GM23248 (cell line): ENCODE data around the gene RPS17. TPM values are rescaled to one million over a fixed set of nuclear protein-coding genes. Genes with fewer than 3 reads are reported as not detected.
"Not testable (repeated sequence)": the region's sequence is repeated elsewhere in the genome, so short reads cannot be mapped to it uniquely, and the experiment has no call there.

Source experiments
- DNase-seq: peaks from one replicate; pipeline ENCODE4 v3.0.0-alpha.2; 2015
- H2AFZ ChIP-seq: fragments of 200-600 bp; sonication (generic); 2 replicates; pipeline ENCODE4 v1.6.1; 2016; ENCODE audit warnings: antibody characterized with exemption
- H3F3A ChIP-seq: fragments of 200-600 bp; sonication (generic); 2 replicates; pipeline ENCODE4 v1.6.1; 2016; ENCODE audit warnings: mild to moderate bottlenecking, antibody characterized with exemption, mixed run types; ENCODE audit not compliant: insufficient read depth
- H3K27ac ChIP-seq: fragments of 200-600 bp; sonication (generic); 2 replicates; pipeline ENCODE4 v1.5.1; 2016; ENCODE audit warnings: mild to moderate bottlenecking
- H3K27me3 ChIP-seq: fragments of 200-600 bp; sonication (generic); replicated peaks from 2 replicates; pipeline ENCODE4 v1.6.1; 2016; ENCODE audit warnings: mild to moderate bottlenecking; ENCODE audit not compliant: insufficient read depth
- H3K36me3 ChIP-seq: fragments of 200-600 bp; sonication (generic); 2 replicates; pipeline ENCODE4 v1.6.1; 2016; ENCODE audit warnings: low read depth, mild to moderate bottlenecking
- H3K4me1 ChIP-seq: fragments of 200-600 bp; sonication (generic); 2 replicates; pipeline ENCODE4 v1.6.1; 2016; ENCODE audit warnings: mild to moderate bottlenecking; ENCODE audit not compliant: insufficient read depth
- H3K4me2 ChIP-seq: fragments of 200-600 bp; sonication (generic); one replicate; pipeline ENCODE4 v1.6.1; 2016; ENCODE audit warnings: mild to moderate bottlenecking; ENCODE audit not compliant: unreplicated experiment
- H3K4me3 ChIP-seq: fragments of 200-600 bp; sonication (generic); 2 replicates; pipeline ENCODE4 v1.5.1; 2016; ENCODE audit warnings: mild to moderate bottlenecking
- H3K79me2 ChIP-seq: fragments of 200-600 bp; sonication (generic); 2 replicates; pipeline ENCODE4 v1.6.1; 2016; ENCODE audit warnings: mild to moderate bottlenecking; ENCODE audit not compliant: insufficient read depth
- H3K9ac ChIP-seq: fragments of 200-600 bp; sonication (generic); 2 replicates; pipeline ENCODE4 v1.6.1; 2016; ENCODE audit warnings: mild to moderate bottlenecking
- H3K9me2 ChIP-seq: fragments of 200-600 bp; sonication (generic); 2 replicates; pipeline ENCODE4 v1.6.1; 2016; ENCODE audit warnings: mixed run types, mild to moderate bottlenecking, moderate library complexity; ENCODE audit not compliant: insufficient read depth
- H3K9me3 ChIP-seq: fragments of 200-600 bp; sonication (generic); one replicate; pipeline ENCODE4 v1.6.1; 2017; ENCODE audit warnings: low read depth
- H4K20me1 ChIP-seq: fragments of 200-600 bp; sonication (generic); 2 replicates; pipeline ENCODE4 v1.6.0; 2016; ENCODE audit not compliant: insufficient read depth
- EZH2 ChIP-seq: fragments of 200-600 bp; sonication (generic); IDR thresholded peaks from 2 replicates; pipeline ENCODE4 v1.6.1; 2018; ENCODE audit warnings: antibody characterized with exemption, mild to moderate bottlenecking; ENCODE audit not compliant: insufficient read depth, poor library complexity, severe bottlenecking
- EZH2phosphoT487 ChIP-seq: fragments of 200-600 bp; sonication (generic); IDR thresholded peaks from 2 replicates; pipeline ENCODE4 v1.6.1; 2018; ENCODE audit warnings: antibody characterized with exemption, moderate library complexity, mild to moderate bottlenecking, low read depth; ENCODE audit not compliant: insufficient read depth
- WGBS, 2 experiments: methylation state at CpG; one replicate each; pipeline ENCODE4 v1.1.6; 2015 to 2017; ENCODE audit warnings: low lambda C conversion rate in 2 of 2, low coverage in 1 of 2; ENCODE audit errors: missing lambda C conversion rate in 2 of 2; 5-methylcytosine and 5-hydroxymethylcytosine counted together
- in situ Hi-C: fragments of 300-500 bp; cut with MboI; formaldehyde crosslinking; loops from 2 replicates; pipeline ENCODE4 v1.15.0; 2020
- polyA plus RNA-seq: library from polyadenylated mRNA; unstranded; fragments of >200 nt; fragmentation: Nextera tagmentation; extraction: Ambion mirVana; gene quantifications from 2 replicates; pipeline ENCODE4 v1.2.1, GENCODE V29; 2016
- total RNA-seq: library from RNA; depleted of rRNA; stranded (reverse); fragments of >200 nt; shearing (Covaris generic); gene quantifications from 2 replicates; pipeline ENCODE4 v1.2.3, GENCODE V29; 2014

RPS17 gene
- total and polyA plus RNA-seq, 2 experiments from 2014 or later: 553 to 1,721 TPM

DNA sequence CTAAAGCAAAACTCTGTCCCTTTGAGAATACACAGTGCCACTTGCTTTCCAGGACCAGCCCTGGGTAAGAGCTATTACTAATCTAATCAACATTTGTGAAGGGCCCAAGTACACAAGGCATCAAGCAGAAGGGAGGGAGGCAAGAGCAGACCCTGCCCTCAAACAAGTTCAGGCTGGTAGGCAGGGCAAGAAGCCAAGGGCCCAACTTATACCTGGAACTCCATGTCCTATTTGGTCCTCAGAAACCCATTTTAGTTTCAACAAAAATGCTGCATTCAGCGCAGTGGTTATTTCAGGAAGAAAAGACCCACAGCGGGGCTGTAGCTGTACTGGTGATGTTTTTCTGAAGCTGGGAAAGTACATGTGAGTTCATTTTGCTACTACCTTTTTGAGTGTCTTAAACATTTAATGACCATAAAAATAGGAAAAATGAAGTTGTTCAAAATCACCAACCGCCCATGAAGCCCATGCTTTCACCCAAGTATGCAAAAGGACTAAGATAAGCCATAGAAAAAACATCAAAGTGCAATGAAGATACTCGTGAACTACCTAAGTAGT, 2.8 kb downstream of the RPS17 start:
- Histone ChIP-seq H3K9me3 (no peaks in the 10 kb centered on the region), H3K27me3 (no peaks in the 10 kb centered on the region), H3K9ac (peak overlapping the region; percentile 97), H2AFZ (no peak overlapping the region), H3K4me3 (peak overlapping the region; percentile 94; the same call in 1 of the 2 replicates), H3F3A (peaks cover 56% of the 10 kb centered on the region), H3K79me2 (peaks cover 38% of the 10 kb centered on the region), H3K36me3 (peaks cover 25% of the 10 kb centered on the region), H3K9me2 (no peaks in the 10 kb centered on the region), H4K20me1 (peaks cover 23% of the 10 kb centered on the region; the same call in 1 of the 2 replicates), H3K4me2 (no peak overlapping the region), H3K27ac (peak overlapping the region; percentile 22; the same call in 1 of the 2 replicates), H3K4me1 (peaks cover 19% of the 10 kb centered on the region)
- TF ChIP-seq EZH2 (no peak), EZH2phosphoT487 (no peak)
- in situ Hi-C loops: loop anchor here (25.0 kb wide), 1 partner anchor 475 kb away; the partner anchor contains the start of gene C15orf40
- WGBS, 2 experiments: 70 to 78% methylated on average over 4 of the region's 4 CpGs
- DNase-seq: peak; percentile 2

DNA sequence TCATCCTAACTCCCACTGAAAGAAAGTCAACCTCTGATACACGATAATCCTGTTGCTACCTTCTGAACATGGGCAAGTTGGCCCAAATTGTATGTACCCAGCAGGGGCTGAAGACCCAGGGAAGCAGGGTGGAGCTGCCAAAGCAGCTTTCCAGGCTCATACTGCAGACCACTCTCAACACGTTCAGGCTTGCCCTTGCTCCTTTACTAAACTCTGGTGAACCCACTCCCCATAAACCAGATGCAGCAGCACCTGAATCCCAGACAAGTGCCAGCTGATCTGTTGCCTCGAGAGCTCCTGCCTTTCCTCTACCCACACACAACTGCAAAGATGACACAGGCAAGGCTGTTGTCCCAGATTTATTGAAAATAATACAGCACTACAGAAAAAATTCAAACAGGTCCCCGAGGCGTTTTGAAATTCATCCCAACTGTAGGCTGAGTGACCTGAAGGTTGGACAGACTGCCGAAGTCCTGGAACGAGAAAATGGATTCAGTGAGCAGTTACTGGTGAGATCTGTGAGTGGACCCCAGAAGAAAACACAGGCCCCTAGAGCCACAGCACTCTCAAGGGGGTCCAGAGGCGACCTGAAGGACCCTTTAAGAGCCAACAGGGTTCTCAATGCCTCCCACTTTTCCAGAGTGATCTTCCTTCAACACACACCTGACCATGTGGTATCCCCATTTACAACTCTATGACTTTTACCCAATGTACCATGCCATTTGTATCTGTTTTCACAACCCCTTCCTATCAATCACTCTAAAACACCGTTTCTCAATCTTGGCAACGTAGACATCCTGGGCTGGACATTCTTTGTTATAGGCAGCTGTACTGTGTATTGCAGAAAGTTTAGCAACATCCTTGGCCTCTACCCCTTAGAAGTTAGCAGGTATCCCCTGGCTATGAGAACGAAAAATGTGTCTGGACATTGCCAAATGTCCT, 3.6 kb downstream of the RPS17 start:
- Histone ChIP-seq H3F3A (peaks cover 56% of the 10 kb centered on the region), H3K27ac (no peak overlapping the region), H3K79me2 (peaks cover 38% of the 10 kb centered on the region), H3K27me3 (no peaks in the 10 kb centered on the region), H3K4me1 (peaks cover 19% of the 10 kb centered on the region), H3K9ac (0 out of 2 replicates have a peak overlapping the region, but pooled peaks have one; percentile 97), H3K36me3 (peaks cover 25% of the 10 kb centered on the region), H3K9me3 (no peaks in the 10 kb centered on the region), H4K20me1 (peaks cover 23% of the 10 kb centered on the region; the same call in 1 of the 2 replicates), H2AFZ (no peak overlapping the region), H3K4me2 (no peak overlapping the region), H3K9me2 (no peaks in the 10 kb centered on the region), H3K4me3 (no peak overlapping the region)
- peak; percentile 1 for DNase-seq
- in situ Hi-C loops: loop anchor here (25.0 kb wide), 1 partner anchor 476 kb away; the partner anchor contains the start of gene C15orf40
- WGBS, 2 experiments: 63 to 66% methylated on average over 11 of the region's 11 CpGs
- no peak for TF ChIP-seq EZH2phosphoT487
- TF ChIP-seq EZH2: no peak

DNA sequence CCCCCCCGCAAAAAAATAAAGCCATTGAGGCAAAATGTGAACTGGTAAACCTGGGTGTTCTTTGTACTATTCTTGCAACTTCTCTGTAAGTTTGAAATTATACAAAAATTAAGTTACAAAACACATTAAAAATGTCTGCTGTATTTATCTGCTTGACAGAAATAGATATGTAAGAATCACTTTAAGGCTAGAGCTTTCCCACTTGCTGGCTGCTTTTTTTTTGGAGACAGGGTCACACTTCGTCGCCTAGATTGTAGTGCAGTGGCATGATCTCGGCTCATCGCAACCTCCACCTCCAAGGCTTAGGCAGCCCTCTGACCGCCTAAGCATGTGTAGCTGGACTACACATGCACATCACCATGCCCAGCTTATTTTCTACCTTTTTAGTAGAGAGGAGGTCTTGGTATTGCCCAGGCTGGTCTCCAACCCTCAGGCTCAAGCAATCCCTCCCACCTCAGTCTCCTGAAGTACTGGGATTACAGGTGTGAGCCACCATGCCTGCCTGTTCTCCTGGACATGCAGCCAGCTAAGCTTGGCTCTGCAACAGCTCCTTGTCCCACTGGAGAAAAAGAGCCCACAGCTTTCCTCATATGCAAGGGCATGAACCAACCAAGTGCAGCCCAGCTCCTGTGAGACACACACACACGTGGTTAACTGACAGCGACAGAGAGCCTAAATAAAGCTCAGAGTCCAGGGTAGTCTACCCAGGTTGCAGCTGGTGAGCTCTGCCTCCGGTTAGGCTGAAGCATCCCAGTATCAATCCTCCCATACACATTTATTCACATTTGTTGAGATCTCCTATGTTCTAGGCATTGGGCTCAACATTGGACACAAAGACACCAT, 4.5 kb downstream of the RPS17 start:
- H4K20me1 ChIP-seq: peaks cover 23% of the 10 kb centered on the region; the same call in 1 of the 2 replicates
- DNase-seq: peak; percentile 9
- no peak overlapping the region for H3K4me3 ChIP-seq
- H3K4me1 ChIP-seq: peaks cover 19% of the 10 kb centered on the region
- no peak overlapping the region for H2AFZ ChIP-seq
- no peak overlapping the region for H3K4me2 ChIP-seq
- no peak for TF ChIP-seq EZH2
- no peak for TF ChIP-seq EZH2phosphoT487
- no peaks in the 10 kb centered on the region for H3K9me3 ChIP-seq
- in situ Hi-C loops: loop anchor here (25.0 kb wide), 1 partner anchor 477 kb away; the partner anchor contains the start of gene C15orf40
- no peak overlapping the region for H3K27ac ChIP-seq
- 74 to 76% methylated on average over 9 of the region's 9 CpGs for whole genome bisulfite sequencing, 2 experiments
- H3K27me3 ChIP-seq: no peaks in the 10 kb centered on the region
- H3K9me2 ChIP-seq: no peaks in the 10 kb centered on the region
- peaks cover 25% of the 10 kb centered on the region for H3K36me3 ChIP-seq
- H3F3A ChIP-seq: peaks cover 56% of the 10 kb centered on the region
- peaks cover 33% of the 10 kb centered on the region for H3K79me2 ChIP-seq
- H3K9ac ChIP-seq: no peak overlapping the region

DNA sequence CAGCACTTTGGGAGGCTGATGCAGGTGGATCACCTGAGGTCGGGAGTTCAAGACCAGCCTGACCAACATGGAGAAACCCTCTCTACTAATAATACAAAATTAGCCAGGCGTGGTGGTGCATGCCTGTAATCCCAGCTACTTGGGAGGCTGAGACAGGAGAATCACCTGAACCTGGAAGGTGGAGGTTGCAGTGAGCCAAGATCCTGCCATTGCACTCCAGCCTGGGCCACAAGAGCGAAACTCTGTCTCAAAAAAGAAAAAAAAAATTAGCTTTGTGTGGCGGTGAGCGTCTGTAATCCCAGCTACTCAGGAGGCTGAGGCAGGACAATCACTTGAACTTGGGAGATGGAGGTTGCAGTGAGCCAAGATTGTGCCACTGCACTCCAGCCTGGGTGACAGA, 5.1 kb downstream of the RPS17 start:
- WGBS, 2 experiments: 97% methylated on average over 5 of the region's 5 CpGs
- H3K4me1 ChIP-seq: peaks cover 19% of the 10 kb centered on the region

DNA sequence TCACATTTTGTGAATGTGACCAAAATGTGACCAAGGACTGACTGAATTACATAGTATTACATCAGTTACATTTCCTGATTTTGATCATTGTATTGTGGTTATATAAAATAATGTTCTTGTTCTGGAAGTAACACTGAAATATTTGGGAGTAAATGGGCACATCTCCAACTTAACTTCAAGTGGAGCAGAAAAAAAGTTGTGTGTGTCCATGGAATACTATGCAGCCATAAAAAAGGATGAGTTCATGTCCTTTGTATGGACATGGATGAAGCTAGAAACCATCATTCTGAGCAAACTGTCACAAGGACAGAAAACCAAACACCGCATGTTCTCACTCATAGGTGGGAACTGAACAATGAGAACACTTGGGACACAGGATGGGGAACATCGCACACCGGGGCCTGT, 5.8 kb downstream of the RPS17 start:
- peaks cover 56% of the 10 kb centered on the region for H3F3A ChIP-seq
- peaks cover 25% of the 10 kb centered on the region for H3K36me3 ChIP-seq
- H3K9me3 ChIP-seq, H3K4me3 ChIP-seq, H3K27me3 ChIP-seq, H3K27ac ChIP-seq, H2AFZ ChIP-seq, H3K4me2 ChIP-seq, H3K9me2 ChIP-seq, H3K9ac ChIP-seq: not testable (repeated sequence)
- WGBS, 2 experiments: 99 to 100% methylated on average over 3 of the region's 3 CpGs
- peaks cover 25% of the 10 kb centered on the region for H3K79me2 ChIP-seq
- peaks cover 19% of the 10 kb centered on the region for H3K4me1 ChIP-seq
- peaks cover 23% of the 10 kb centered on the region; the same call in 1 of the 2 replicates for H4K20me1 ChIP-seq
- in situ Hi-C loops: loop anchor here (25.0 kb wide), 1 partner anchor 478 kb away; the partner anchor contains the start of gene C15orf40
- peak; percentile 5 for DNase-seq

More for the DNA sequence above, 5.1 kb downstream of the RPS17 start:
- H3K9ac ChIP-seq, H3K4me2 ChIP-seq, H3K4me3 ChIP-seq, H3K9me2 ChIP-seq, H2AFZ ChIP-seq, H3K27ac ChIP-seq, H3K27me3 ChIP-seq, H3K9me3 ChIP-seq, DNase-seq: not testable (repeated sequence)
- in situ Hi-C loops: loop anchor here (25.0 kb wide), 1 partner anchor 477 kb away; the partner anchor contains the start of gene C15orf40
- Histone ChIP-seq H3K79me2 (peaks cover 32% of the 10 kb centered on the region), H4K20me1 (peaks cover 23% of the 10 kb centered on the region; the same call in 1 of the 2 replicates), H3F3A (peaks cover 56% of the 10 kb centered on the region), H3K36me3 (peaks cover 25% of the 10 kb centered on the region)
